Fibroblast of lung (primary cell): ENCODE measurements around the gene MEGF6.

Experiments
- CTCF ChIP-seq, 2 donors: IDR thresholded peaks in 1 of 2; conservative IDR thresholded peaks in 1 of 2; 1 replicate in 1 of 2; 2 replicates in 1 of 2; pipeline ENCODE4 v1.5.1; 2011 to 2012; ENCODE audit warnings: low read length in 2 of 2, control low read depth in 1 of 2, inconsistent platforms in 1 of 2, low read depth in 1 of 2, mild to moderate bottlenecking in 1 of 2
- EZH2 ChIP-seq: IDR thresholded peaks from 2 replicates; pipeline ENCODE4 v1.5.1; 2012; ENCODE audit warnings: low read length, control low read depth, mild to moderate bottlenecking; ENCODE audit errors: missing control alignments

- TF ChIP-seq CTCF (conservative IDR thresholded peaks at IDR 0.05 in 1 of 2, IDR thresholded peaks at IDR 0.05 in 1 of 2; ENCODE audit: low read depth in 1 of 2, low read length in 2 of 2) (no peak), EZH2 (no peak)
Measured at GRCh38 chr1:3536420-3537195, 74.7 kb downstream of the MEGF6 start.
